Measurements from ENCODE around the gene TMEM138. TPM values are rescaled to one million over a fixed set of nuclear protein-coding genes. Genes with fewer than 3 reads are reported as not detected.

Gene TMEM138
- polyA plus RNA-seq, 1 donor from 2014 or later = 19.6 TPM

GRCh38 chr11:61372659-61373420 lies 10.7 kb downstream of the TMEM138 start:
- H2AFZ ChIP-seq (ENCODE audit: low read depth, low read length) = no peak overlapping the region
- H3K9me3 ChIP-seq (ENCODE audit: low read length) = no peaks in the 10 kb centered on the region
- no peaks in the 10 kb centered on the region for H3K9me2 ChIP-seq (ENCODE audit: insufficient read depth, low read length)
- no peaks in the 10 kb centered on the region for H3F3A ChIP-seq (ENCODE audit: insufficient read depth, low read length, poor library complexity, severe bottlenecking)
- no peaks in the 10 kb centered on the region for H4K20me1 ChIP-seq (ENCODE audit: insufficient read depth)
- TF ChIP-seq MXI1 (conservative IDR thresholded peaks at IDR 0.05; ENCODE audit: poor library complexity, severe bottlenecking) = no peak
- TF ChIP-seq POLR2AphosphoS5 (IDR thresholded peaks at IDR 0.05) = no peak
- TF ChIP-seq TAF1 (IDR thresholded peaks at IDR 0.05; ENCODE audit: low read depth) = no peak
- no peak for TF ChIP-seq SMC3 (conservative IDR thresholded peaks at IDR 0.05; ENCODE audit: poor library complexity)
- no peak for TF ChIP-seq EZH2 (IDR thresholded peaks at IDR 0.05; ENCODE audit: borderline replicate concordance, insufficient read depth, low read length, poor library complexity, severe bottlenecking)
- TF ChIP-seq CTCF (IDR thresholded peaks at IDR 0.05; ENCODE audit: poor library complexity, severe bottlenecking) = no peak
- TF ChIP-seq RAD21 (conservative IDR thresholded peaks at IDR 0.05) = no peak
- TF ChIP-seq EP300 (conservative IDR thresholded peaks at IDR 0.05; ENCODE audit: poor library complexity, severe bottlenecking) = no peak
- TF ChIP-seq REST (IDR thresholded peaks at IDR 0.05; ENCODE audit: borderline replicate concordance) = no peak
- H3K79me2 ChIP-seq (replicated peaks; ENCODE audit: insufficient read depth, low read length) = no peaks in the 10 kb centered on the region
- H3K4me2 ChIP-seq (ENCODE audit: low read length) = no peak overlapping the region
- H3K4me3 ChIP-seq (ENCODE audit: low read length) = no peak overlapping the region
- no peaks in the 10 kb centered on the region for H3K27me3 ChIP-seq (ENCODE audit: insufficient read depth, low read depth, low read length)
- no peak overlapping the region for H3K27ac ChIP-seq (ENCODE audit: low read length)
- no peak overlapping the region for H3K9ac ChIP-seq (ENCODE audit: low read length)
- H3K36me3 ChIP-seq (ENCODE audit: insufficient read depth, low read length) = no peaks in the 10 kb centered on the region

GRCh38 chr11:61375761-61376108 lies 13.6 kb downstream of the TMEM138 start:
- no peaks in the 10 kb centered on the region for H3K36me3 ChIP-seq (ENCODE audit: insufficient read depth, low read length)
- no peak overlapping the region for H3K4me3 ChIP-seq (ENCODE audit: low read length)
- H3K9me2 ChIP-seq (ENCODE audit: insufficient read depth, low read length) = no peaks in the 10 kb centered on the region
- H3K27me3 ChIP-seq (ENCODE audit: insufficient read depth, low read depth, low read length) = no peaks in the 10 kb centered on the region
- no peaks in the 10 kb centered on the region for H3K9me3 ChIP-seq (ENCODE audit: low read length)
- no peaks in the 10 kb centered on the region for H4K20me1 ChIP-seq (ENCODE audit: insufficient read depth)
- no peak overlapping the region for H3K4me2 ChIP-seq (ENCODE audit: low read length)
- no peaks in the 10 kb centered on the region for H3K79me2 ChIP-seq (replicated peaks; ENCODE audit: insufficient read depth, low read length)
- TF ChIP-seq RAD21 (conservative IDR thresholded peaks at IDR 0.05) = no peak
- no peak overlapping the region for H3K27ac ChIP-seq (ENCODE audit: low read length)
- H2AFZ ChIP-seq (ENCODE audit: low read depth, low read length) = no peak overlapping the region
- H3K9ac ChIP-seq (ENCODE audit: low read length) = no peak overlapping the region
- H3F3A ChIP-seq (ENCODE audit: insufficient read depth, low read length, poor library complexity, severe bottlenecking) = no peaks in the 10 kb centered on the region
